ENCODE measurements around the gene CERCAM.

DNA sequence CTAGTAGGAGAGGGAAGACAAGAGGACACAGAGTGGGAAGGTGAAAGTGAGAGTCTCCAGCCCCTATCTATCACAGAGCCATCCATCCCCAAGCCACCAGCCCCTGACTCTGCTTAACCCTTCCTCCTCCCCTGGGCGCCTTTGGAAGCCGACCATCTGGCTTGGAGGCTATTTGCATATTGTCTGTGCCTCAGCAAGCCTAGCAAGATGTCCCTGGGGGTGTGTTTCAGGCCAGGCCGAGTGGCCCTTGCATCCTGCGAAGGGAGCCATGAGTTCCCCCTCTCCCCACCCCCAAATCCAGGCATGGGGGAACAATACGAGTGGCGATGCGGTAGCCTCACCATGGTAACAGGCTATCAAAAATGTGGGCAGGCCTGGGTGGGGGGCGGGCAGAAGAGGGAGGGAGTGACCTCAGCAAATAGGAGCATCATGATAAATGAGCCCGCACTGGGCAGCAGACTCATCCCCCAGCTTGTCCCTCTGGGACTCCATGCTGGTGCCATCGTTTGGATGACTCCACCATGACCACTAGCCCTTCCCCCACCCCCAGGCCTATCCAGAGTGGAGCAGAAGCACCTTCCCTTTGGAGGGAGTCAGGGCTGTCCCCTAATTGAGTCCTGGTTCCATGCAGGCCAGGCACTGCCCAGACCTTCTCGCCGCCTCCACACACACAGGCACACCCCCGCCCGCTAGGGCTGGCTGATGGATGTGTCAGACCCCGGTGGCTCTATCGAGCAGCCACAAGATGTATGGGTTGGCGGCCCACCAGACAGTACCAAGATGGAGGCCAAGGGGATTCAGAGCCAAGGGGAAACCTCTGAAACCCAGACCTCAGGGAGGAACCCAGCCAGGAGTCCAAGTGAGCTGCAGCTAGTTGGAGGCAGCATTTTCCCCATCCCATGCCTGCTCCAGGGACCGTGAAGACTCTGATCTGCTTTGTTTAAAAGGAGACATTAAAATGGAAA, 34.9 kb upstream of the CERCAM start:
- TF ChIP-seq, protein P1, sequence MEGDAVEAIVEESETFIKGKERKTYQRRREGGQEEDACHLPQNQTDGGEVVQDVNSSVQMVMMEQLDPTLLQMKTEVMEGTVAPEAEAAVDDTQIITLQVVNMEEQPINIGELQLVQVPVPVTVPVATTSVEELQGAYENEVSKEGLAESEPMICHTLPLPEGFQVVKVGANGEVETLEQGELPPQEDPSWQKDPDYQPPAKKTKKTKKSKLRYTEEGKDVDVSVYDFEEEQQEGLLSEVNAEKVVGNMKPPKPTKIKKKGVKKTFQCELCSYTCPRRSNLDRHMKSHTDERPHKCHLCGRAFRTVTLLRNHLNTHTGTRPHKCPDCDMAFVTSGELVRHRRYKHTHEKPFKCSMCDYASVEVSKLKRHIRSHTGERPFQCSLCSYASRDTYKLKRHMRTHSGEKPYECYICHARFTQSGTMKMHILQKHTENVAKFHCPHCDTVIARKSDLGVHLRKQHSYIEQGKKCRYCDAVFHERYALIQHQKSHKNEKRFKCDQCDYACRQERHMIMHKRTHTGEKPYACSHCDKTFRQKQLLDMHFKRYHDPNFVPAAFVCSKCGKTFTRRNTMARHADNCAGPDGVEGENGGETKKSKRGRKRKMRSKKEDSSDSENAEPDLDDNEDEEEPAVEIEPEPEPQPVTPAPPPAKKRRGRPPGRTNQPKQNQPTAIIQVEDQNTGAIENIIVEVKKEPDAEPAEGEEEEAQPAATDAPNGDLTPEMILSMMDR (IDR thresholded peaks at IDR 0.05; ENCODE audit: insufficient read depth, low read length) = no peak
- TF ChIP-seq POLR2AphosphoS5 (IDR thresholded peaks at IDR 0.05; ENCODE audit: low read depth) = no peak
- TF ChIP-seq, protein P2, sequence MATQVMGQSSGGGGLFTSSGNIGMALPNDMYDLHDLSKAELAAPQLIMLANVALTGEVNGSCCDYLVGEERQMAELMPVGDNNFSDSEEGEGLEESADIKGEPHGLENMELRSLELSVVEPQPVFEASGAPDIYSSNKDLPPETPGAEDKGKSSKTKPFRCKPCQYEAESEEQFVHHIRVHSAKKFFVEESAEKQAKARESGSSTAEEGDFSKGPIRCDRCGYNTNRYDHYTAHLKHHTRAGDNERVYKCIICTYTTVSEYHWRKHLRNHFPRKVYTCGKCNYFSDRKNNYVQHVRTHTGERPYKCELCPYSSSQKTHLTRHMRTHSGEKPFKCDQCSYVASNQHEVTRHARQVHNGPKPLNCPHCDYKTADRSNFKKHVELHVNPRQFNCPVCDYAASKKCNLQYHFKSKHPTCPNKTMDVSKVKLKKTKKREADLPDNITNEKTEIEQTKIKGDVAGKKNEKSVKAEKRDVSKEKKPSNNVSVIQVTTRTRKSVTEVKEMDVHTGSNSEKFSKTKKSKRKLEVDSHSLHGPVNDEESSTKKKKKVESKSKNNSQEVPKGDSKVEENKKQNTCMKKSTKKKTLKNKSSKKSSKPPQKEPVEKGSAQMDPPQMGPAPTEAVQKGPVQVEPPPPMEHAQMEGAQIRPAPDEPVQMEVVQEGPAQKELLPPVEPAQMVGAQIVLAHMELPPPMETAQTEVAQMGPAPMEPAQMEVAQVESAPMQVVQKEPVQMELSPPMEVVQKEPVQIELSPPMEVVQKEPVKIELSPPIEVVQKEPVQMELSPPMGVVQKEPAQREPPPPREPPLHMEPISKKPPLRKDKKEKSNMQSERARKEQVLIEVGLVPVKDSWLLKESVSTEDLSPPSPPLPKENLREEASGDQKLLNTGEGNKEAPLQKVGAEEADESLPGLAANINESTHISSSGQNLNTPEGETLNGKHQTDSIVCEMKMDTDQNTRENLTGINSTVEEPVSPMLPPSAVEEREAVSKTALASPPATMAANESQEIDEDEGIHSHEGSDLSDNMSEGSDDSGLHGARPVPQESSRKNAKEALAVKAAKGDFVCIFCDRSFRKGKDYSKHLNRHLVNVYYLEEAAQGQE (IDR thresholded peaks at IDR 0.05; ENCODE audit: insufficient replicate concordance, low read depth) = no peak
- TF ChIP-seq GABPA (IDR thresholded peaks at IDR 0.05; ENCODE audit: low read depth) = no peak
- no peak for TF ChIP-seq SPI1 (IDR thresholded peaks at IDR 0.05; ENCODE audit: borderline replicate concordance, low read depth)

All from HL-60 (cell line).